Colonic mucosa (tissue), 4 donors: ENCODE data around the gene ATP6V0D1. TPM values are rescaled to one million over a fixed set of nuclear protein-coding genes. Genes with fewer than 3 reads are reported as not detected.
"Not testable (repeated sequence)": the region's sequence is repeated elsewhere in the genome, so short reads cannot be mapped to it uniquely, and the experiment has no call there.

ENCODE experiments used
- DNase-seq: peaks from one replicate; pipeline ENCODE4 v3.0.0-alpha.2; 2020
- H3K27ac ChIP-seq: fragments of 200-600 bp; one replicate; pipeline ENCODE4 v1.8.0; 2021
- H3K27me3 ChIP-seq: fragments of 200-600 bp; one replicate; pipeline ENCODE4 v1.8.0; 2021
- H3K36me3 ChIP-seq: fragments of 200-600 bp; one replicate; pipeline ENCODE4 v1.8.0; 2021
- H3K4me1 ChIP-seq: fragments of 200-600 bp; one replicate; pipeline ENCODE4 v1.8.0; 2021; ENCODE audit warnings: mild to moderate bottlenecking
- H3K4me3 ChIP-seq: fragments of 200-600 bp; one replicate; pipeline ENCODE4 v1.8.0; 2021
- H3K9ac ChIP-seq, 2 donors: one replicate each; pipeline ENCODE4 v1.7.0; 2013; ENCODE audit warnings: control low read depth in 2 of 2, low read depth in 2 of 2, low read length in 2 of 2
- H3K9me3 ChIP-seq: fragments of 200-600 bp; one replicate; pipeline ENCODE4 v1.8.0; 2021
- intact Hi-C: fragments of 100-400 bp; cut with DNase I; formaldehyde crosslinking; loops from one replicate; pipeline ENCODE4 v1.14.1; 2022
- total RNA-seq, 2 donors: library from RNA; stranded (reverse); fragmentation: NEBNext Ultra II Directional in 1 of 2; extraction: Animal tissue kit (Norgen Biotek cat#: 25700) in 1 of 2; gene quantifications; one replicate each; pipeline ENCODE4 v1.2.1, GENCODE V29; 2021
- TF ChIP-seq, protein P1 (sequence below): fragments of 200-600 bp; IDR thresholded peaks from one replicate; pipeline ENCODE4 v1.8.0; 2022; ENCODE audit warnings: antibody characterized with exemption, mild to moderate bottlenecking
- donor health status: healthy.
- donor health status: DM: no; HTN: no; CAD: no.
- donor health status: DM: no; HTN: no; CAD: no.

ATP6V0D1 gene
- total RNA-seq, 2 donors from 2014 or later = 194 to 195 TPM

DNA sequence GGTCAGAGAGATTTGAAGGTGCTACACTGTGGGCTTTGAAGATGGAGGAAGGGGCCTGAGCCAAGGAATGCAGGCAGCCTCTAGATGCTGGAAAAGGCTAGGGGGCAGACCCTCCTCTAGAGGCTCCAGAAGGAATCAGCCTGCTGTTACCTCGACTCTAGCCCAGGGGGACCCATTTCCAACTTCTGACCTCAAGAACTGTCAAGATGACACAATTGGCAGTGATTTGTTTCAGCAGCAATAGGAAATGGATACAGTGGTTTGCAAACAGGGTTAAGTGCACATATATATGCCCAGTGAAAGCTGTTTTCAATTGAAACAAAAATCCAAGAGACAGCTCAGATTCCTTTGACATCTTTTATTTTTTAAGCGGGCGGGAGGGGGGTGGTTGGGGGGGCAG lies 61.0 kb downstream of the ATP6V0D1 start:
- TF ChIP-seq, protein P1, sequence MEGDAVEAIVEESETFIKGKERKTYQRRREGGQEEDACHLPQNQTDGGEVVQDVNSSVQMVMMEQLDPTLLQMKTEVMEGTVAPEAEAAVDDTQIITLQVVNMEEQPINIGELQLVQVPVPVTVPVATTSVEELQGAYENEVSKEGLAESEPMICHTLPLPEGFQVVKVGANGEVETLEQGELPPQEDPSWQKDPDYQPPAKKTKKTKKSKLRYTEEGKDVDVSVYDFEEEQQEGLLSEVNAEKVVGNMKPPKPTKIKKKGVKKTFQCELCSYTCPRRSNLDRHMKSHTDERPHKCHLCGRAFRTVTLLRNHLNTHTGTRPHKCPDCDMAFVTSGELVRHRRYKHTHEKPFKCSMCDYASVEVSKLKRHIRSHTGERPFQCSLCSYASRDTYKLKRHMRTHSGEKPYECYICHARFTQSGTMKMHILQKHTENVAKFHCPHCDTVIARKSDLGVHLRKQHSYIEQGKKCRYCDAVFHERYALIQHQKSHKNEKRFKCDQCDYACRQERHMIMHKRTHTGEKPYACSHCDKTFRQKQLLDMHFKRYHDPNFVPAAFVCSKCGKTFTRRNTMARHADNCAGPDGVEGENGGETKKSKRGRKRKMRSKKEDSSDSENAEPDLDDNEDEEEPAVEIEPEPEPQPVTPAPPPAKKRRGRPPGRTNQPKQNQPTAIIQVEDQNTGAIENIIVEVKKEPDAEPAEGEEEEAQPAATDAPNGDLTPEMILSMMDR = no peak
- no peaks in the 10 kb centered on the region for H3K9me3 ChIP-seq
- intact Hi-C loops = loop anchor here (10.0 kb wide), 1 partner anchor 135 kb away; no protein-coding TSS in a partner anchor
- H3K9ac ChIP-seq = no peak overlapping the region
- H3K4me1 ChIP-seq = no peaks in the 10 kb centered on the region
- no peak for DNase-seq
- no peaks in the 10 kb centered on the region for H3K27me3 ChIP-seq
- H3K4me3 ChIP-seq = no peak overlapping the region
- H3K36me3 ChIP-seq = no peaks in the 10 kb centered on the region
- H3K27ac ChIP-seq = no peak overlapping the region

- Histone ChIP-seq H3K27me3 (no peaks in the 10 kb centered on the region), H3K9me3 (no peaks in the 10 kb centered on the region), H3K27ac (no peak overlapping the region), H3K9ac (peak overlapping the region in 1 of 2 donors; percentile 4), H3K4me3 (no peak overlapping the region), H3K4me1 (no peaks in the 10 kb centered on the region), H3K36me3 (no peaks in the 10 kb centered on the region)
- TF ChIP-seq, protein P1 = no peak
- no peak for DNase-seq
- intact Hi-C loops = loop anchor here (10.0 kb wide), 1 partner anchor 135 kb away; no protein-coding TSS in a partner anchor
Measured at GRCh38 chr16:67419502-67419901, 61.5 kb downstream of the ATP6V0D1 start.

GRCh38 chr16:67417333-67418061 lies 63.5 kb downstream of the ATP6V0D1 start:
- no peak overlapping the region for H3K4me3 ChIP-seq
- H3K9me3 ChIP-seq = no peaks in the 10 kb centered on the region
- no peaks in the 10 kb centered on the region for H3K36me3 ChIP-seq
- H3K4me1 ChIP-seq = no peaks in the 10 kb centered on the region
- H3K27me3 ChIP-seq = no peaks in the 10 kb centered on the region
- H3K9ac ChIP-seq = no peak overlapping the region
- H3K27ac ChIP-seq = no peak overlapping the region
- DNase-seq = no peak
- TF ChIP-seq, protein P1 = no peak
- intact Hi-C loops = loop anchor here (10.0 kb wide), 1 partner anchor 133 kb away; no protein-coding TSS in a partner anchor

DNA sequence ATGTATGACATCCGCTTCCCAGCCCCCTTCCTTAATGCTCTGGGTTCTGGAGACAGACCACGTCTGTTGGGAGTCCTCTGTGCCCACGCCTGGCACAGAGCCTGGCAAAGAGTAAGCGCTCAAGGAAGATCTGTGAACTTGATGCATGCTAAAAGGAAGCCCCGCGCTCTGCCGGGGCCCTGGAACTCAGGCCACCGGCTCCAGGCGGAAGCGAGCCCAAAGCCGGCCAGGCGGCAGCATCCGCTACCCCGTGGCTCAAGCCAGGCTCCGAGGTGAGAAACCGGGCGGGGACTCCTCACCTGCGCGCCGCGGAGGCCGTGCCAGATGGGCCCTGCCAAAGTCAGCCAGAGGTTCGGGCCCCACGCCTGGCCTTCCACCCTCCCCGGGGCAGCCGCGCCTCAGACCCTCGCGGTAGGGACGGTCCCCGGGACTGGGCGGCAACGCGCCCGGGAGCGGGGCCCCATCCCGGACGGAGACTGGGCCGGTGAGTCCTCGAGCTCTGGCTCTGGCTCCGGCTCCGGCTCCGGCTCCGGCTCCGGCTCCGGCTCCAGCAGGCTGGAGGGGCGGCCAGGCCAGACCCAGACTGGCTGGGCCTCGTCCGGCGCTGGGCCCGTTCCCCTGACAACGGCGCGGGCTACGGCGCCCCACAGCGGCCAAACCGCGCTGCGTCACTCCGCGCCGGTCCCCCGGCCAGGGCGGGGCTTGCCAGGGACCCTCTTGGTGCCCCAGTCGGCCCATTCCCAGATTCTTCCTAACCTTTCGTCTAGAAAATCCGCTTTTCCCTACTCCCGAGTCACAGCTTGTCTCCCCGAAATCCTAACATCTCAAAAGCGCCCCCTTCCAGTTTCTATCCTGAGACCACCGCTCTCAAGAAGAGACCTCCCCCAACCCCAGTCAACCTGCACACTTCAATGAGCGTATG lies 64.8 kb downstream of the ATP6V0D1 start, which contains the start of gene ZDHHC1:
Gene ZDHHC1 (minus strand): TSS at position 606 of the 922 bp plus-strand sequence. CDS start 8,702 bp downstream, outside the sequence.
- intact Hi-C loops = loop anchor here (10.0 kb wide), 1 partner anchor 131 kb away; no protein-coding TSS in a partner anchor
- Histone ChIP-seq H3K9me3 (no peaks in the 10 kb centered on the region), H3K27me3 (no peaks in the 10 kb centered on the region), H3K9ac (peak within 1 kb of the TSS; percentile 84 to 98), H3K4me1 (no peaks in the 10 kb centered on the region), H3K4me3 (peak within 1 kb of the TSS; percentile 77), H3K27ac (peak within 1 kb of the TSS; percentile 62), H3K36me3 (no peaks in the 10 kb centered on the region)
- peak; percentile 73 for DNase-seq
- TF ChIP-seq, protein P1 = peak; percentile 61

GRCh38 chr16:67415421-67415820 lies 65.5 kb downstream of the ATP6V0D1 start:
- H3K4me1 ChIP-seq, H3K27me3 ChIP-seq, H3K36me3 ChIP-seq, H3K27ac ChIP-seq, H3K9me3 ChIP-seq: not testable (repeated sequence)
- H3K9ac ChIP-seq = peak overlapping the region; percentile 84 to 98
- peak overlapping the region; percentile 77 for H3K4me3 ChIP-seq
- DNase-seq = peak; percentile 22
- intact Hi-C loops = loop anchor here (10.0 kb wide), 1 partner anchor 131 kb away; no protein-coding TSS in a partner anchor
